DMS79 treated with DMSO at 0.1 percent for 48 hours (cell line): ENCODE measurements around the gene TMEM255B.

Experiments used
- DNase-seq: peaks from one replicate; lab custom pipeline; 2025; lab: John Stamatoyannopoulos, UW

TMEM255B gene

DNA sequence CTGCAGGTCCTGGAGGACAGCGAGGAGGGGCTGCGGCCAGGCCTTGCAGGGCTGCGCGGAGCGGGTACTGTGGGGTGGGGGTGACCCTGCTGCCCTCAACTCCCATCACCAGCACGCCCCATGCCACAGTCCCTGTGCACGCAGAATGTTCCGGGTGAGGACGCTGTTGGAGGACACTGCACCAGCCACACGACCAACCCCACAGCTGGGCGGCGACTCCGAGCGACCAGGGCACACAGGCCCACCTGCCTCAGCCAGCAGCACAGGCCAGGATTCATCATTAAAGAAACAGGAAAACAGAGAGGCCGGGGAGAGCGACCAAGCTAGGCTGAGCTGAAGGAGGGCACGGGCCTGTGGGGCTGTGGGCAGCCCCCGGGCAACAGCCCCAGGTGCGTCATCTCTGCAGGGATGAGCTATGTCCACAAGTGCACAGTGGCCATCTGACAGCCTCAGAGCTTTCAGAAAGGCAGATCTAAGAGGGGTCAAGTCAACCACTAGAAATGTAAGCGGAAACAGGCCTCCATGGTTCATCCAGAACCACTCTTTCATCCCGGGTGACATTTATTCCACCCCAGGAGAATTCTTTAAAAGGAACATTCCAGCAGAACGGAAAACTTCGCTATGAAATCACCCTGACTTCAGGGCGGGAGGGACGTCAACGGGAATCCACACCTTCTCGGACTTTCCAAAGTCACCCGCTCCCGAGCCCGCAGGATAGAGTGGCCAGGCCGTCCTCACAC is 103.3 kb downstream of the TMEM255B start:
- peak; percentile 74 for DNase-seq

DNA sequence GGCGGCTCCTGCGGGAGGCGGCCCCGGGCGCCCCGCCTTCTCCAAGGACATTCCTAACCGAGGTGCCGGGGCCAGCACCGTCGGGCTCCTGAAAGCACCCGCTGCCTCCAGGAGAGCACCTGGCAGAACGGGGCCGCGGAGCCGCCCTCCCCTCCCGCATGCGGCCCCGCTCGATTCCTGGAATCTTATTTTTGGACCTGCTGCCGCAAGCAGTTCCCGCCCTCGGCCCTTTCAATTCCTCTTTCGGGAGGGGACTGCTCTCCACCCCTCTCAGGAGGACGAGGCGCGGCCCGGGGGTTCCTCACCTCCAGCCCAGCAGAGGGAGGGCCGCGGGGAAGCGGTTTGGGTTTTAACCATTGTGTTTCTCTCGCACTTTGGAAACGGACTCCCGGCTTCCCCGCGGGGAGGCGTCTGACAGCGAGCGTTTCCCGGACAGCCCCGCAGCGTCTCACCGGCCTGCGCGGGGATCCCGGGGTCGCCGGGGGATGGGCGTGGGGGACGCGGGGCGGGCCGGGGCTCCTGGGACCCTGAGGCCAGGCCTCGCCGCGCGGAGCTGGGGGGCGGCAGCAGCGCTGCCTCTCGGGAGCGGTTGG is 104.0 kb downstream of the TMEM255B start:
- peak; percentile 61 for DNase-seq

DNA sequence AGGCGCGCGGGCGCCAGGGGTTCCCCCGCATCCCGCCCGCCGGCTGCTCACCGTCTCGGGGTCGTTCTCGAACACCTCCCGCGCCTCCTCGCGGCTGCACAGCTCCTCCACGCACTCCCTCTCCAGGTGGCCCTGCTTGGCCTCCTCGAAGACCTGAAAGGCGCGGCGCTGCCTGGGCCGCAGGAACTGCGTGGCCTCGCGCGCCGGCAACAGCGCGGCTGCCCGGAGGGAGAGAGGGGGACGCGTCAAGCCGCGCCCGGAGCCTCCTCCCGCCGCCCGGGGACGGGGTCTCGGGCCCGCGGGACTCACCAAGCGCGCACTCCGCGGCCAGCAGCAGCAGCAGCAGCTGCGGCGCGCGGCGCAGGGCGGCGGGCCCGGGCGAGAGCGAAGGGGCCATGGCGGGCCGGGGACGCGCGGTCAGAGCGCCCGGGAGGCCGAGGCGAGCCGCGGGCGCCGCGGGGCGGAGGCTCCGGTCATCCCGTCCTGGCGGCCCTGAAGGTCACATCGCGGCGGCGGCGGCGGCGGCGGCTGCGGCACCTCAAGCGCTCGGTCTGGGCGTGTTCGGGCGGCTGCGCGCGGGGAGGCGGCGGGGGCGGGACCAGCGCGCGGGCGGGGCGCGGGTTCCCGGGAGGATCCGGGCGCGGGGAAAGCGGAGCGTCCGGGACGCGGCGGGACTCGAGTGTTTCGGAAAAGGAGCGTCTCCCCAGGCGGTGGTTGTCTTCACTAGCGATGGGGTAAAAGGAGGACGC is 104.7 kb downstream of the TMEM255B start, which contains the start of gene GAS6:
Gene GAS6 (minus strand): TSS at position 553 of the 749 bp plus-strand sequence. CDS start 156 bp downstream, at position 397.
- peak; percentile 80 for DNase-seq

DNA sequence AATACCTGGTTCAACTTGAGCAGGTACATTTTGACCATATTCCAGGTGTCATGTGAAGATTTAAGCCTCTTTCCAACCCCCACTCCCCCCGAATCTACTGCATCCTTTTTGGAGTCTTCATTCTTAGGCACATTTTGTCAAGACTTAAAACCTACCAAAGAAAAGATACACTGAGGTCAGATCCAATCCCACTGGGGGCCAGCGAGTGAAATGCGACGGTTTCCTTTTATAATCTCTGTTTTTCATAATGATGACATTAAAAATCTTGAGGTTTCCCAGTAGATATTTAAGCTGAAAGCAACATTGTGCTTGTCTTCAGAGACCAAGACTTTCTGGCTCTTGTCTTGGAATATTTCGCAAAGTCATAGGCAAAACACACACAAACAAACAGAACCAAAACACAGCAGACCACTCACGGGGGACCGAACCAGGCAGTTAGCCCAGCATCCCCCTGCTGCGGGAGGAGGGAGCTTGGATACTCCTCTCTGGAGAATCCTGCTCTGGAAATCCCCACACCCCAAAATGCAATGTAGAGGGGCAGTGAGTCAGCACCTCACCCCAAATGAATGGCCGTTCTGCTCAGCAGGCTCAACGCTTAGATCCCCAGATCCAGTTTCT is 105.4 kb downstream of the TMEM255B start:
- DNase-seq: peak; percentile 80

DNA sequence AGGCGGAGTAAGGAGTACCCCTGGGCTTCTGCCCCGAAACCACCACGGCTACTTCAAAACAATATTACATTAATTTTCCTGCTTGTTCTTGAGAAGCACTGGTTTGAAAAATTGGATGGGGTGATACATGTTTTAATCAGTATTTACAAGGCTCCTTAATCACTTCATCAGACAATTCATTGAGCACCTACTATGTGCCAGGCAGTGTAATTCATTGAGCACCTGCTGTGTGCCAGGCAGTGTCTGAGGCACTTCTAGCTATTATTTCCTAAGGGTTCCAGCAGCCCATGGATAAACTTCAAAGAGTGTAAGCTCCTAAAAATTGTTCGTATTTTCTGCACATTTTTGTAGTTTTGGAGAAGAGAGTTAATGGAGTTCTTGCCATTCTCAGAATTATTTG is 106.4 kb downstream of the TMEM255B start:
- no peak for DNase-seq
